ENCODE data around the gene ATXN7L3.
A peak's percentile ranks its signal among the peaks of the same experiment; 100 is the strongest.

Gene ATXN7L3

DNA sequence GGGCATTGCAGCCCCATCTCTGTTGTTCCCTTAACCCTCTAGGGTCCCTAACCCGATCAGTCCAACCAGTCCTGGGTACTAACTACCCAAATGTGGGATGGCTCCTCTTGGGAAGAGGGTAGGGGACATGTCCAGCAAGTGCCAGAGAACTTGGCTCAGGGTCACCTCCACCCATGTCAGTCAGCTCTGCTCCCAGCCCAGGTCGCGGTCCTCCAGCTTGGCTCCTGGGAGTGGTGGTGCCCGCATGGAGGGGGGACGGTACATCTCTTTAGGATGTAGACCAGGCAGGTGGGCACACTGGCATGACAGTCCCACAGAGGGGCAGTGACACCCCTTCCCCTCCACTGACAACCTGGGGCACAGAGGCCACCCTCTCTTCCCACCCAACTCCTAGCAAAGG lies 6.9 kb downstream of the ATXN7L3 start:
- TF ChIP-seq, protein P1, sequence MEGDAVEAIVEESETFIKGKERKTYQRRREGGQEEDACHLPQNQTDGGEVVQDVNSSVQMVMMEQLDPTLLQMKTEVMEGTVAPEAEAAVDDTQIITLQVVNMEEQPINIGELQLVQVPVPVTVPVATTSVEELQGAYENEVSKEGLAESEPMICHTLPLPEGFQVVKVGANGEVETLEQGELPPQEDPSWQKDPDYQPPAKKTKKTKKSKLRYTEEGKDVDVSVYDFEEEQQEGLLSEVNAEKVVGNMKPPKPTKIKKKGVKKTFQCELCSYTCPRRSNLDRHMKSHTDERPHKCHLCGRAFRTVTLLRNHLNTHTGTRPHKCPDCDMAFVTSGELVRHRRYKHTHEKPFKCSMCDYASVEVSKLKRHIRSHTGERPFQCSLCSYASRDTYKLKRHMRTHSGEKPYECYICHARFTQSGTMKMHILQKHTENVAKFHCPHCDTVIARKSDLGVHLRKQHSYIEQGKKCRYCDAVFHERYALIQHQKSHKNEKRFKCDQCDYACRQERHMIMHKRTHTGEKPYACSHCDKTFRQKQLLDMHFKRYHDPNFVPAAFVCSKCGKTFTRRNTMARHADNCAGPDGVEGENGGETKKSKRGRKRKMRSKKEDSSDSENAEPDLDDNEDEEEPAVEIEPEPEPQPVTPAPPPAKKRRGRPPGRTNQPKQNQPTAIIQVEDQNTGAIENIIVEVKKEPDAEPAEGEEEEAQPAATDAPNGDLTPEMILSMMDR (IDR thresholded peaks at IDR 0.05; ENCODE audit: control insufficient read depth, insufficient read depth, low read depth, low read length, missing control alignments) = no peak
- DNase-seq (ENCODE audit: low read depth) = no peak
- no peak overlapping the region for H3K4me3 ChIP-seq (ENCODE audit: control insufficient read depth, low read depth, low read length)

DNA sequence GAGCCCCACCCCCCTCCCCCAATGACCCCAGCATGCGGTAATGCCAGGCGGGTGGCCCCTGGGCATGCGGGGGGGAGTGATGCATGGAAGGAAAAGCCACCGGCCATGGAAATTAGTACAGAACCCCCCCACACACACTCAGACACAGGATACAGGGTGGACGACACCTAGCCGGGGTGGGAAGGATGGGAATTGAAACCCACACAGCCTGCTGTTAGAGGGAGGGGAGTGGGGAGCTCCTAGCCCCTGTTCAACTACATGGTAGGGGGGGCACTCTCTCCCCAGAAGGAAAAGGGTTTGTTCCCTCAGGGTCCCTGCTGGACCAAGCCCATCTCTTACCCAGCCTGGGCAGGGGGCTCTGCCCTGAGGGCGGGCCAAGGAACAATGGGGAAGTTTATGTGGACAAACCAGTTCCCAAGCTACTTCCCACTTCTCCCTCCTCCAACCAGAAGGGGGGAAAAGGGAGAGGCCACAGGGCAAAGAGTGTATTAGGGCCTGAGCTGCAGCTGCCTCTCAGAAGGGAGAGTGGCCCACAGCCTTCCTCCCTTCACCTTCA lies 7.7 kb downstream of the ATXN7L3 start:
- H3K4me3 ChIP-seq (ENCODE audit: control insufficient read depth, low read depth, low read length) = no peak overlapping the region
- no peak for DNase-seq (ENCODE audit: low read depth)
- TF ChIP-seq, protein P1 (IDR thresholded peaks at IDR 0.05; ENCODE audit: control insufficient read depth, insufficient read depth, low read depth, low read length, missing control alignments) = no peak

DNA sequence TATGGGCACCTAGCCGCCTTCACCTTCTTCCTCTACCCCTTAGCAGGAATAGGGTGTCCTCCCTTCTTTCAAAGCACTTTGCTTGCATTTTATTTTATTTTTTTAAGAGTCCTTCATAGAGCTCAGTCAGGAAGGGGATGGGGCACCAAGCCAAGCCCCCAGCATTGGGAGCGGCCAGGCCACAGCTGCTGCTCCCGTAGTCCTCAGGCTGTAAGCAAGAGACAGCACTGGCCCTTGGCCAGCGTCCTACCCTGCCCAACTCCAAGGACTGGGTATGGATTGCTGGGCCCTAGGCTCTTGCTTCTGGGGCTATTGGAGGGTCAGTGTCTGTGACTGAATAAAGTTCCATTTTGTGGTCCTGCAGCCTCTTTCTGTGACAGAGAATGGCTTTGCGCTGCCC lies 8.3 kb downstream of the ATXN7L3 start:
- TF ChIP-seq, protein P1 (IDR thresholded peaks at IDR 0.05; ENCODE audit: control insufficient read depth, insufficient read depth, low read depth, low read length, missing control alignments) = no peak
- H3K4me3 ChIP-seq (ENCODE audit: control insufficient read depth, low read depth, low read length) = no peak overlapping the region
- DNase-seq (ENCODE audit: low read depth) = no peak

DNA sequence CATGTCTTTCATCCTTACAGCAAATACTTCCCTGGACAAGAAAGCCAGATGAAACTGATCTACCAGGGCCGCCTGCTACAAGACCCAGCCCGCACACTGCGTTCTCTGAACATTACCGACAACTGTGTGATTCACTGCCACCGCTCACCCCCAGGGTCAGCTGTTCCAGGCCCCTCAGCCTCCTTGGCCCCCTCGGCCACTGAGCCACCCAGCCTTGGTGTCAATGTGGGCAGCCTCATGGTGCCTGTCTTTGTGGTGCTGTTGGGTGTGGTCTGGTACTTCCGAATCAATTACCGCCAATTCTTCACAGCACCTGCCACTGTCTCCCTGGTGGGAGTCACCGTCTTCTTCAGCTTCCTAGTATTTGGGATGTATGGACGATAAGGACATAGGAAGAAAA lies 9.2 kb downstream of the ATXN7L3 start:
- H3K4me3 ChIP-seq (ENCODE audit: control insufficient read depth, low read depth, low read length) = no peak overlapping the region
- no peak for DNase-seq (ENCODE audit: low read depth)
- TF ChIP-seq, protein P1 (IDR thresholded peaks at IDR 0.05; ENCODE audit: control insufficient read depth, insufficient read depth, low read depth, low read length, missing control alignments) = no peak

DNA sequence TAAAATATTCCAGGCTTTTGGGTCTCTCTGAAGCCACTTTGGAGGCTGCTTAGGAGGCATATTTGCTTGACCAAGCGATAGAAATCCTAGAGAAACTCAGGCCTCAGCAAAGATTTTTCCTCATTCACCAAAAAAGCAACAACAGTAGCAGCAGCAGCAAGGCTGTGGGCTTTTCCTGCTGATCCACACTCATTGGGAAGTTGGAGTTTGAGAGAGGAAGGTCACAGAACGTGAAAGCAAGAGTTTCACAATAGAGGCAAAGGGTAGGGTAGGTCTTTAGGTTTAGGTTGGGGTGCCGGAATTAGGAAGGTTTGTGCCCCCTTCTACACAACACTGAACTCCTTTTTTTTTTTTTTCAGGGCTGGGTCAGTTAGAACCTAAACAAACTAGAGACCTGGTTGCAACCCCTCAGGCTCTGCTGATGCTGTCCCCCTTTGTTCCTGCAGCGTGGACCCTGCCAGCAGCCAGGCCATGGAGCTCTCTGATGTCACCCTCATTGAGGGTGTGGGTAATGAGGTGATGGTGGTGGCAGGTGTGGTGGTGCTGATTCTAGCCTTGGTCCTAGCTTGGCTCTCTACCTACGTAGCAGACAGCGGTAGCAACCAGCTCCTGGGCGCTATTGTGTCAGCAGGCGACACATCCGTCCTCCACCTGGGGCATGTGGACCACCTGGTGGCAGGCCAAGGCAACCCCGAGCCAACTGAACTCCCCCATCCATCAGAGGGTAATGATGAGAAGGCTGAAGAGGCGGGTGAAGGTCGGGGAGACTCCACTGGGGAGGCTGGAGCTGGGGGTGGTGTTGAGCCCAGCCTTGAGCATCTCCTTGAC lies 10.9 kb downstream of the ATXN7L3 start:
- no peak overlapping the region for H3K4me3 ChIP-seq (ENCODE audit: control insufficient read depth, low read depth, low read length)
- TF ChIP-seq, protein P1 (IDR thresholded peaks at IDR 0.05; ENCODE audit: control insufficient read depth, insufficient read depth, low read depth, low read length, missing control alignments) = no peak
- DNase-seq (ENCODE audit: low read depth) = no peak

DNA sequence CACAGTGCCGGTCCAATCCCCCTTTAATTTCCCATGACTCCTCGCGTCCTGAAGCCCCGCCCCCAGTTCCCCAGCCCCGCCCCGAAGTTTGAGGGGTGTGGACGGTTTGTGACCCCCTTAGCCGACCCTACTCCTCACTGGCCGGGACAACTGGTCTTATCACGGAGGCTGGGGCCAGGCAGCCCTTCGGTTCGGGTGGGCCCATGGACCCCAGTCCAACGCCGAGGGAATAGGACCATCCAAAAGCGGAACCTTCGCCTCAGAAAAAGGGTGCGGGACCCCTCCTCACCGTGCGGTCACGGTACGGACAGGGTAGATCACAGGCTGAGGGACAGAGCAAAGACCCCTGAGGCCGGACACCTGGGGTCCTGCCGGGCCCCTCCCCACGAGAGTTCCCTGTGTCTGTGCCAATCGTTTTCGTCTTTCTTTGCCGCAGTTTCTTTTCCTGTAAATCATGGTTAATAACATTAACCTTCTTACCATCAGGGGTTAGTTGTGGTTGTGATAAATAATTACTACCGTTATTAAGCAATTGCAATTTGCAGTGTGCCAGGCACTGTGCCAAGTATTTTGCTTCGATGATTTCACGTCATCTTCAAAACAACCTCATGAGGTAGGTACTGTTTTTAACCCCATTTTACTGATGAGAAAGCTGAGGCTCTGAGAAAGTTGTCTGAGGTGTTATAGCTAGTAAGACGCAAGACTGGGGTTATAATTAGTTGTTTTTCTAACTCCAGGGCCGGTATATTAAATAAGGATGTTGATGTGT lies 12.4 kb downstream of the ATXN7L3 start:
- no peak for DNase-seq (ENCODE audit: low read depth)
- peak overlapping the region; percentile 74 for H3K4me3 ChIP-seq (ENCODE audit: control insufficient read depth, low read depth, low read length)
- TF ChIP-seq, protein P1 (IDR thresholded peaks at IDR 0.05; ENCODE audit: control insufficient read depth, insufficient read depth, low read depth, low read length, missing control alignments) = no peak

Data from AG09309 (cell line).